Peyer's patch (tissue), 4 donors: ENCODE measurements around the gene DEFB112. TPM values are rescaled to one million over a fixed set of nuclear protein-coding genes. Genes with fewer than 3 reads are reported as not detected.

ENCODE experiments used
- DNase-seq, 3 donors: peaks; one replicate each; pipeline ENCODE4 v3.0.0-alpha.2; 2017 to 2019
- H3K27ac ChIP-seq, 4 donors: fragments of 200-600 bp; sonication (generic); one replicate each; pipeline ENCODE4 v1.5.1; 2016 to 2019
- H3K27me3 ChIP-seq, 2 donors: fragments of 200-600 bp; sonication (generic); one replicate each; pipeline ENCODE4 v1.5.1; 2019
- H3K36me3 ChIP-seq, 3 donors: fragments of 200-600 bp; sonication (generic); one replicate each; pipeline ENCODE4 v1.5.1; 2016 to 2019
- H3K4me1 ChIP-seq, 4 donors: fragments of 200-600 bp; sonication (generic); one replicate each; pipeline ENCODE4 v1.5.1; 2016 to 2019
- H3K4me3 ChIP-seq, 4 donors: fragments of 200-600 bp; sonication (generic); 1 replicate in 3 of 4; 2 replicates in 1 of 4; pipeline ENCODE4 v1.5.1; 2016 to 2019; ENCODE audit warnings: mild to moderate bottlenecking in 1 of 4
- H3K9me3 ChIP-seq, 4 donors: fragments of 200-600 bp; sonication (generic); one replicate each; pipeline ENCODE4 v1.5.1; 2016 to 2019; ENCODE audit warnings: mild to moderate bottlenecking in 1 of 4
- POLR2A ChIP-seq, 2 donors: fragments of 450-650 bp; IDR thresholded peaks; one replicate each; pipeline ENCODE4 v1.5.1; 2017; ENCODE audit warnings: antibody characterized with exemption in 2 of 2, mild to moderate bottlenecking in 2 of 2, moderate library complexity in 2 of 2
- total RNA-seq, 4 donors: library from RNA; depleted of rRNA; stranded (reverse); fragments of >200 nt; gene quantifications; one replicate each; pipeline ENCODE4 v1.1.0, GENCODE V29; 2016
- TF ChIP-seq, protein P1 (sequence below), 6 experiments: fragments of 450-650 bp in 4 of 6; fragments of 200-600 bp in 2 of 6; sonication (generic) in 1 of 6; IDR thresholded peaks; one replicate each; pipeline ENCODE4 v1.5.1; 2017 to 2019; ENCODE audit warnings: antibody characterized with exemption in 6 of 6, mild to moderate bottlenecking in 3 of 6, moderate library complexity in 1 of 6

The DEFB112 gene
- total RNA-seq, 4 donors from 2014 or later: not detected

DNA sequence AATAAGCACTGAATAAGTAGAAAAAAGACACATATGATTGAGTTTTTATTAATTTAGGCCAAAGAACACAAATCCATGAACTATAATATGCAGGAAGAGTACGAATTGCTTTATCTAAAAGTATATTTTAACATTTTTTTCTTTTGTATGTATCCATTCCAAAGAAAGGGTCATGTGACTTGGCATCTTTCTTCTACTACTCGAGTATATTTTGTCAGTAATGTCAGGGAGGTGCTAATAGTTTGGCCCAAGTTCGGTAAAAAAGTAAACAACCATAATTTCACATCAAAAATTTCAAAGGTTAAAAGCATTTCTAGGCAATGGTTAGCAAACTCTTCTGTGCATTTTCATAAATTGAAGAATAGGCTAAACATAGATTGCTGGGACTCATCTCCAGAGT lies 46.6 kb downstream of the DEFB112 start:
- no peaks in the 10 kb centered on the region for H3K36me3 ChIP-seq
- no peak overlapping the region for H3K4me3 ChIP-seq
- H3K4me1 ChIP-seq: no peaks in the 10 kb centered on the region
- no peaks in the 10 kb centered on the region for H3K27me3 ChIP-seq
- no peak overlapping the region for H3K27ac ChIP-seq
- no peaks in the 10 kb centered on the region for H3K9me3 ChIP-seq
- TF ChIP-seq, protein P1, sequence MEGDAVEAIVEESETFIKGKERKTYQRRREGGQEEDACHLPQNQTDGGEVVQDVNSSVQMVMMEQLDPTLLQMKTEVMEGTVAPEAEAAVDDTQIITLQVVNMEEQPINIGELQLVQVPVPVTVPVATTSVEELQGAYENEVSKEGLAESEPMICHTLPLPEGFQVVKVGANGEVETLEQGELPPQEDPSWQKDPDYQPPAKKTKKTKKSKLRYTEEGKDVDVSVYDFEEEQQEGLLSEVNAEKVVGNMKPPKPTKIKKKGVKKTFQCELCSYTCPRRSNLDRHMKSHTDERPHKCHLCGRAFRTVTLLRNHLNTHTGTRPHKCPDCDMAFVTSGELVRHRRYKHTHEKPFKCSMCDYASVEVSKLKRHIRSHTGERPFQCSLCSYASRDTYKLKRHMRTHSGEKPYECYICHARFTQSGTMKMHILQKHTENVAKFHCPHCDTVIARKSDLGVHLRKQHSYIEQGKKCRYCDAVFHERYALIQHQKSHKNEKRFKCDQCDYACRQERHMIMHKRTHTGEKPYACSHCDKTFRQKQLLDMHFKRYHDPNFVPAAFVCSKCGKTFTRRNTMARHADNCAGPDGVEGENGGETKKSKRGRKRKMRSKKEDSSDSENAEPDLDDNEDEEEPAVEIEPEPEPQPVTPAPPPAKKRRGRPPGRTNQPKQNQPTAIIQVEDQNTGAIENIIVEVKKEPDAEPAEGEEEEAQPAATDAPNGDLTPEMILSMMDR (IDR thresholded peaks at IDR 0.05): no peak
- TF ChIP-seq POLR2A (IDR thresholded peaks at IDR 0.05): no peak
- no peak for DNase-seq

DNA sequence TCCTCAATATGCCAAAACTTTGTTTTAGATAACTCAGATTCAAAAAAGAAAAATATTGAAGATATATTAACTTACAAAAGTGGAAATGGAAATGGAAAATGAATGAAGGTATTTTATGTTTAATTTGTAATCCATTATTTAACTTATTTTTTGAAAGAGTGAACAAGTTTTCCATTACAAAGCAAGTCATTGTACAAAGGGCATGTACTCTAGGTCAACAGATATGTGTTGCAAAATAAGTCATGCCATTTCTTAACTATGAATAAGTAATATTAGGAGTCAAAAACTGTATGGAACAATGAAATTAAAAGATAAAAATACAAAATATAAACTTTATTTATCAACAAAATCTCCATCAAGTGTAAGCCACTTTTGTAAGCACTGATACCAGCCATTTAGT lies 54.5 kb downstream of the DEFB112 start:
- Histone ChIP-seq H3K36me3 (no peaks in the 10 kb centered on the region), H3K4me3 (no peak overlapping the region), H3K27me3 (no peaks in the 10 kb centered on the region), H3K9me3 (no peaks in the 10 kb centered on the region), H3K4me1 (no peaks in the 10 kb centered on the region), H3K27ac (no peak overlapping the region)
- no peak for DNase-seq
- TF ChIP-seq, protein P1 (IDR thresholded peaks at IDR 0.05): no peak
- TF ChIP-seq POLR2A (IDR thresholded peaks at IDR 0.05): no peak

Other genes with a start within 250 kb of the DEFB112 start
- gene CRISP1, start 183.4 kb downstream of the DEFB112 start, total RNA-seq: not detected
- not detected for gene DEFB114, start 85.8 kb downstream of the DEFB112 start, total RNA-seq
- gene DEFB113, start 80.3 kb downstream of the DEFB112 start, total RNA-seq: not detected
- gene DEFB110, start 27.9 kb downstream of the DEFB112 start, total RNA-seq: not detected